ENCODE data around the gene AOPEP.

GRCh38 chr9:94944626-94945025 is 218.1 kb downstream of the AOPEP start:
- TF ChIP-seq, protein P1, sequence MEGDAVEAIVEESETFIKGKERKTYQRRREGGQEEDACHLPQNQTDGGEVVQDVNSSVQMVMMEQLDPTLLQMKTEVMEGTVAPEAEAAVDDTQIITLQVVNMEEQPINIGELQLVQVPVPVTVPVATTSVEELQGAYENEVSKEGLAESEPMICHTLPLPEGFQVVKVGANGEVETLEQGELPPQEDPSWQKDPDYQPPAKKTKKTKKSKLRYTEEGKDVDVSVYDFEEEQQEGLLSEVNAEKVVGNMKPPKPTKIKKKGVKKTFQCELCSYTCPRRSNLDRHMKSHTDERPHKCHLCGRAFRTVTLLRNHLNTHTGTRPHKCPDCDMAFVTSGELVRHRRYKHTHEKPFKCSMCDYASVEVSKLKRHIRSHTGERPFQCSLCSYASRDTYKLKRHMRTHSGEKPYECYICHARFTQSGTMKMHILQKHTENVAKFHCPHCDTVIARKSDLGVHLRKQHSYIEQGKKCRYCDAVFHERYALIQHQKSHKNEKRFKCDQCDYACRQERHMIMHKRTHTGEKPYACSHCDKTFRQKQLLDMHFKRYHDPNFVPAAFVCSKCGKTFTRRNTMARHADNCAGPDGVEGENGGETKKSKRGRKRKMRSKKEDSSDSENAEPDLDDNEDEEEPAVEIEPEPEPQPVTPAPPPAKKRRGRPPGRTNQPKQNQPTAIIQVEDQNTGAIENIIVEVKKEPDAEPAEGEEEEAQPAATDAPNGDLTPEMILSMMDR (IDR thresholded peaks at IDR 0.05) = no peak
- TF ChIP-seq POLR2A (IDR thresholded peaks at IDR 0.05) = no peak

Measured in heart left ventricle (tissue), 13 donors.